Smooth muscle cell (in vitro differentiated cells): ENCODE results near the gene TMEM174. TPM values are rescaled to one million over a fixed set of nuclear protein-coding genes. Genes with fewer than 3 reads are reported as not detected.
"Not testable (repeated sequence)": the region's sequence is repeated elsewhere in the genome, so short reads cannot be mapped to it uniquely, and the experiment has no call there.

Experiments
- DNase-seq: peaks from one replicate; lab custom pipeline; 2025; ENCODE audit not compliant: unreplicated experiment; lab: John Stamatoyannopoulos, UW
- H2AFZ ChIP-seq: fragments of 200-600 bp; sonication (generic); 2 replicates; pipeline ENCODE4 v1.6.0; 2016; ENCODE audit warnings: antibody characterized with exemption, low read depth, mild to moderate bottlenecking
- H3F3A ChIP-seq: fragments of 200-600 bp; sonication (generic); 2 replicates; pipeline ENCODE4 v1.6.0; 2017; ENCODE audit warnings: antibody characterized with exemption, low read depth
- H3K27ac ChIP-seq: fragments of 200-600 bp; sonication (generic); 2 replicates; pipeline ENCODE4 v1.5.1; 2016; ENCODE audit warnings: low read depth, mild to moderate bottlenecking
- H3K27me3 ChIP-seq: fragments of 200-600 bp; sonication (generic); 2 replicates; pipeline ENCODE4 v1.6.1; 2016; ENCODE audit warnings: low read depth, mild to moderate bottlenecking
- H3K36me3 ChIP-seq: fragments of 200-600 bp; sonication (generic); 2 replicates; pipeline ENCODE4 v1.5.1; 2016; ENCODE audit warnings: low read depth
- H3K4me1 ChIP-seq: fragments of 200-600 bp; sonication (generic); 2 replicates; pipeline ENCODE4 v1.5.1; 2016; ENCODE audit warnings: low read depth
- H3K4me2 ChIP-seq: fragments of 200-600 bp; sonication (generic); 2 replicates; pipeline ENCODE4 v1.6.0; 2016; ENCODE audit warnings: mild to moderate bottlenecking
- H3K4me3 ChIP-seq: fragments of 200-600 bp; sonication (generic); 2 replicates; pipeline ENCODE4 v1.5.1; 2016; ENCODE audit warnings: mild to moderate bottlenecking
- H3K79me2 ChIP-seq: fragments of 200-600 bp; sonication (generic); 2 replicates; pipeline ENCODE4 v1.6.0; 2016; ENCODE audit warnings: low read depth, mild to moderate bottlenecking
- H3K9ac ChIP-seq: fragments of 200-600 bp; sonication (generic); 2 replicates; pipeline ENCODE4 v1.6.0; 2016; ENCODE audit warnings: low read depth
- H3K9me3 ChIP-seq: fragments of 200-600 bp; sonication (generic); replicated peaks from 2 replicates; pipeline ENCODE4 v1.5.1; 2016; ENCODE audit warnings: low read depth
- H4K20me1 ChIP-seq: fragments of 200-600 bp; sonication (generic); 2 replicates; pipeline ENCODE4 v1.6.0; 2016; ENCODE audit warnings: low read depth
- CTCF ChIP-seq: fragments of 200-600 bp; sonication (generic); IDR thresholded peaks from 2 replicates; pipeline ENCODE4 v1.5.1; 2017; ENCODE audit warnings: borderline replicate concordance, mild to moderate bottlenecking, antibody characterized with exemption; ENCODE audit not compliant: insufficient read depth, poor library complexity, severe bottlenecking
- WGBS: methylation state at CpG from one replicate; pipeline ENCODE4 v1.1.7; 2016; ENCODE audit warnings: low lambda C conversion rate; 5-methylcytosine and 5-hydroxymethylcytosine counted together
- polyA plus RNA-seq: library from polyadenylated mRNA; unstranded; fragments of >200 nt; fragmentation: Nextera tagmentation; extraction: Ambion mirVana; gene quantifications from 2 replicates; pipeline ENCODE4 v1.2.1, GENCODE V29; 2016
- total RNA-seq: library from RNA; depleted of rRNA; stranded (reverse); fragments of >200 nt; gene quantifications from 2 replicates; pipeline ENCODE4 v1.2.3, GENCODE V29; 2014

The TMEM174 gene
- total and polyA plus RNA-seq, 2 experiments from 2014 or later, result not detected

- 77% methylated on average over 3 of the region's 3 CpGs for WGBS
- H3K4me1 ChIP-seq, result peaks cover 9% of the 10 kb centered on the region
Measured at GRCh38 chr5:73204332-73204731, 31.3 kb downstream of the TMEM174 start.

GRCh38 chr5:73204733-73205132 is 31.7 kb downstream of the TMEM174 start:
- Histone ChIP-seq H3K27me3 (no peaks in the 10 kb centered on the region), H3K4me1 (peaks cover 9% of the 10 kb centered on the region), H3K4me2 (no peak overlapping the region), H2AFZ (no peak overlapping the region), H3K4me3 (no peak overlapping the region), H3K36me3 (no peaks in the 10 kb centered on the region), H3F3A (no peaks in the 10 kb centered on the region), H3K79me2 (no peaks in the 10 kb centered on the region), H3K27ac (no peak overlapping the region), H3K9ac (no peak overlapping the region), H4K20me1 (no peaks in the 10 kb centered on the region), H3K9me3 (no peaks in the 10 kb centered on the region)
- 86% methylated on average over 4 of the region's 5 CpGs for WGBS
- no peak for DNase-seq
- no peak for TF ChIP-seq CTCF

More at GRCh38 chr5:73204332-73204731, 31.3 kb downstream of the TMEM174 start:
- H4K20me1 ChIP-seq, result no peaks in the 10 kb centered on the region
- no peak overlapping the region for H3K4me2 ChIP-seq
- no peaks in the 10 kb centered on the region for H3K36me3 ChIP-seq
- no peak overlapping the region for H2AFZ ChIP-seq
- no peaks in the 10 kb centered on the region for H3F3A ChIP-seq
- H3K4me3 ChIP-seq, result no peak overlapping the region
- TF ChIP-seq CTCF, result no peak
- H3K79me2 ChIP-seq, result no peaks in the 10 kb centered on the region
- H3K27me3 ChIP-seq, result no peaks in the 10 kb centered on the region
- H3K9ac ChIP-seq, result no peak overlapping the region
- no peaks in the 10 kb centered on the region for H3K9me3 ChIP-seq
- no peak overlapping the region for H3K27ac ChIP-seq
- DNase-seq, result no peak

- Histone ChIP-seq H4K20me1 (no peaks in the 10 kb centered on the region), H3K27me3 (no peaks in the 10 kb centered on the region), H3K9me3 (no peaks in the 10 kb centered on the region), H3K9ac (no peak overlapping the region), H3K4me1 (peaks cover 9% of the 10 kb centered on the region), H3K36me3 (no peaks in the 10 kb centered on the region), H3F3A (no peaks in the 10 kb centered on the region), H3K79me2 (no peaks in the 10 kb centered on the region), H3K27ac (no peak overlapping the region), H3K4me2 (no peak overlapping the region), H2AFZ (no peak overlapping the region), H3K4me3 (no peak overlapping the region)
- TF ChIP-seq CTCF, result no peak
- 86% methylated on average over 3 of the region's 3 CpGs for WGBS
- no peak for DNase-seq
Measured at GRCh38 chr5:73205305-73205704, 32.3 kb downstream of the TMEM174 start.

GRCh38 chr5:73207239-73207638 is 34.2 kb downstream of the TMEM174 start:
- not testable (repeated sequence) for H3K4me2 ChIP-seq, H3K27ac ChIP-seq, H3K36me3 ChIP-seq, H3K27me3 ChIP-seq, H3F3A ChIP-seq, H3K9me3 ChIP-seq, H3K4me3 ChIP-seq, H4K20me1 ChIP-seq, H3K79me2 ChIP-seq, H2AFZ ChIP-seq, H3K4me1 ChIP-seq, H3K9ac ChIP-seq, DNase-seq
- 54% methylated on average over 4 of the region's 4 CpGs for WGBS

- H3K9me3 ChIP-seq, H3K27me3 ChIP-seq, H4K20me1 ChIP-seq, DNase-seq, H2AFZ ChIP-seq, H3K27ac ChIP-seq, H3K79me2 ChIP-seq, H3F3A ChIP-seq, H3K9ac ChIP-seq, H3K4me1 ChIP-seq, H3K4me2 ChIP-seq, H3K36me3 ChIP-seq, H3K4me3 ChIP-seq: not testable (repeated sequence)
Measured at GRCh38 chr5:73209075-73209474, 36.1 kb downstream of the TMEM174 start.

GRCh38 chr5:73212693-73213092 is 39.7 kb downstream of the TMEM174 start:
- not testable (repeated sequence) for H2AFZ ChIP-seq, H3K4me2 ChIP-seq, H4K20me1 ChIP-seq, H3K4me3 ChIP-seq, H3K9ac ChIP-seq, DNase-seq, H3K27ac ChIP-seq, H3F3A ChIP-seq, H3K9me3 ChIP-seq, H3K4me1 ChIP-seq, H3K79me2 ChIP-seq, H3K36me3 ChIP-seq
- peaks cover 33% of the 10 kb centered on the region for H3K27me3 ChIP-seq
- 94% methylated on average over 3 of the region's 3 CpGs for WGBS
